ENCODE measurements around the gene RPS6KC1.
"Not testable (repeated sequence)": the region's sequence is repeated elsewhere in the genome, so short reads cannot be mapped to it uniquely, and the experiment has no call there.

The RPS6KC1 gene

GRCh38 chr1:213110349-213111300 lies 59.6 kb downstream of the RPS6KC1 start:
- DNase-seq: peak in 1 of 5 experiments; percentile 52

- no peak for DNase-seq
Observed at GRCh38 chr1:213111502-213111901, 60.5 kb downstream of the RPS6KC1 start.

GRCh38 chr1:213112723-213113122 lies 61.7 kb downstream of the RPS6KC1 start:
- not testable (repeated sequence) for DNase-seq

GRCh38 chr1:213117699-213118180 lies 66.7 kb downstream of the RPS6KC1 start:
- DNase-seq: peak in 1 of 5 experiments; percentile 47

GRCh38 chr1:213119794-213120193 lies 68.8 kb downstream of the RPS6KC1 start:
- no peak for DNase-seq

GRCh38 chr1:213120386-213120785 lies 69.3 kb downstream of the RPS6KC1 start:
- DNase-seq: no peak

- DNase-seq: no peak
Observed at GRCh38 chr1:213120961-213121360, 69.9 kb downstream of the RPS6KC1 start.

GRCh38 chr1:213122514-213122929 lies 71.5 kb downstream of the RPS6KC1 start:
- DNase-seq: peak in 1 of 5 experiments; percentile 47

- DNase-seq: no peak
Observed at GRCh38 chr1:213123087-213123486, 72.0 kb downstream of the RPS6KC1 start.

GRCh38 chr1:213123536-213123935 lies 72.5 kb downstream of the RPS6KC1 start:
- DNase-seq: no peak

GRCh38 chr1:213124590-213124989 lies 73.5 kb downstream of the RPS6KC1 start:
- DNase-seq: no peak

GRCh38 chr1:213125643-213126042 lies 74.6 kb downstream of the RPS6KC1 start:
- no peak for DNase-seq

GRCh38 chr1:213127074-213127473 lies 76.0 kb downstream of the RPS6KC1 start:
- no peak for DNase-seq

GRCh38 chr1:213131851-213132655 lies 81.0 kb downstream of the RPS6KC1 start:
- no peak for DNase-seq

GRCh38 chr1:213135572-213135971 lies 84.5 kb downstream of the RPS6KC1 start:
- no peak for DNase-seq

- no peak for DNase-seq
Observed at GRCh38 chr1:213136190-213136917, 85.3 kb downstream of the RPS6KC1 start.

GRCh38 chr1:213138391-213138790 lies 87.3 kb downstream of the RPS6KC1 start:
- no peak for DNase-seq

GRCh38 chr1:213138892-213139291 lies 87.9 kb downstream of the RPS6KC1 start:
- peak in 1 of 5 experiments; percentile 4 for DNase-seq

GRCh38 chr1:213148905-213149304 lies 97.9 kb downstream of the RPS6KC1 start:
- no peak for DNase-seq

GRCh38 chr1:213150090-213150489 lies 99.0 kb downstream of the RPS6KC1 start:
- not testable (repeated sequence) for DNase-seq

- no peak for DNase-seq
Observed at GRCh38 chr1:213154056-213154685, 103.1 kb downstream of the RPS6KC1 start.

- no peak for DNase-seq
Observed at GRCh38 chr1:213159376-213159775, 108.3 kb downstream of the RPS6KC1 start.
